Measurements from ENCODE around the gene TLCD2.
"Not testable (repeated sequence)": the region's sequence is repeated elsewhere in the genome, so short reads cannot be mapped to it uniquely, and the experiment has no call there.

TLCD2 gene, protein sequence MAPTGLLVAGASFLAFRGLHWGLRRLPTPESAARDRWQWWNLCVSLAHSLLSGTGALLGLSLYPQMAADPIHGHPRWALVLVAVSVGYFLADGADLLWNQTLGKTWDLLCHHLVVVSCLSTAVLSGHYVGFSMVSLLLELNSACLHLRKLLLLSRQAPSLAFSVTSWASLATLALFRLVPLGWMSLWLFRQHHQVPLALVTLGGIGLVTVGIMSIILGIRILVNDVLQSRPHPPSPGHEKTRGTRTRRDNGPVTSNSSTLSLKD

DNA sequence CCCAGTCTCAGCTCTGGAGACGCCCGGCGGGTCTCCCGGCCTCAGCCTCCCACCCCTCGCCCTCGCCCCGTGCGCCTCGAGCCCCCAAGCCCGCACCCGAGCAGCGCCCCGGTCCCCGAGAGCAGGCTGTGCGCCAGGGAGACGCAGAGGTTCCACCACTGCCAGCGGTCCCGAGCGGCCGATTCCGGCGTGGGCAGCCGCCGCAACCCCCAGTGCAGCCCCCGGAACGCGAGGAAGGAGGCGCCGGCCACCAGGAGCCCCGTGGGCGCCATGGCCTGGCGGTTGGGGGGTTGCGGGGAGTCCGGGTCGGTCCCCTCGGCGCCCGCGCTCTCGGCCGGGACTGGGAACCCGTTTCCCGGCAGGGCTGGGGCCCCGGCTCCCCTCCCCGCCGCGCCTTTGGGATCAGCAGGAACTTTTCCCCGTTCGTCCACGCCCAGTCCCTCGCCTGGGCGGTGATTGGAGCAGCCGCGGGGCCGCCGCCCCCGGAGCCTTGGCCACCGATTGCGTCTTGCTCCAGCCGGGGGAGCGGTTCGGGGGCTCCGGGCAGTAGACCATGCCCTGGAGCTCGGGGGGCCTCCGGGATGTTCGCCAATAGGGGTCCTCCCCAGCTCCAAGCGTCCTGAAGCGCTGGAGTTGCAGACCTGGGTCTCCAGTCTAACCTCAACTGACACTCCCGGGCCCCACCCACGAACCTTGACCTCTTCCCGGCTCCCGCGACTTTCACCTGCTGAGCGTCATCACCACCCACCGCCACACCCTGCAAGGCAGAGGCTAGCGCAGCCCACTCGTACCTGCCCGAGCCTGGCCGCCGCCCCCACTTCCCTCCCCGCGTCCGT lies at the start of gene TLCD2:
Gene TLCD2, minus strand, starts transcription at position 407 of the 836 bp plus-strand sequence. Its CDS starts 135 bp downstream, at position 272.
- no peak for FAIRE-seq

DNA sequence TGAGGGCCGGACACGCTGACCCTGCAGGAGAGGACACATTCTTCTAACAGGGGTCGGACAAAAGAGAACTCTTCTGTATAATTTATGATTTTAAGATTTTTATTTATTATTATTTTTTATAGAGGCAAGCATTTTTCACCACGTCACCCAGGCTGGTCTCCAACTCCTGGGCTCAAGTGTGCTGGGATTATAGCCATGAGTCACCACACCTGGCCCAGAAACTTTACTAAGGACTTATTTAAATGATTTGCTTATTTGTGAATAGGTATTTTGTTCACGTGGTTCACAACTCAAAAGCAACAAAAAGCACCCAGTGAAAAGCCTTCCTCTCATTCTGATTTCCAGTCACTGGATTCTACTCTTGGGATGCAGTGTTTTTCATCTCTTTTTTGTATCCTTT lies 49.4 kb upstream of the TLCD2 start:
- no peak for FAIRE-seq

DNA sequence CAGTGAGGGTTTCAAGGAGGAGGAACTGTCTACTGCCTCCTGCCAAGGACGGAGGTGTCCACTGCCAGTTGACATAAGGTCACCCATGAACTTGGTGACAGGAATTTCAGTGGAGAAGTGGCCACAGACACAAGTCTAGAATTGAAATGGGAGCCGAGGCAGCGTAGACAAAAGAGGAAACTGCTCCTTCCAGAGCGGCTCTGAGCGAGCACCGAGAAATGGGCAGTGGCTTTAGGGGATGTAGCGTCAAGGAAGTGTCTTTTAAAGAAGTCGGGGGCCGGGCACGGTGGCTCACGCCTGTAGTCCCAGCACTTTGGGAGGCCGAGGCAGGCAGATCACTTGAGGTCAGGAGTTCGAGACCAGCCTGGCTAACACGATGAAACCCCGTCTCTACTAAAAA lies 48.6 kb upstream of the TLCD2 start:
- FAIRE-seq: no peak

DNA sequence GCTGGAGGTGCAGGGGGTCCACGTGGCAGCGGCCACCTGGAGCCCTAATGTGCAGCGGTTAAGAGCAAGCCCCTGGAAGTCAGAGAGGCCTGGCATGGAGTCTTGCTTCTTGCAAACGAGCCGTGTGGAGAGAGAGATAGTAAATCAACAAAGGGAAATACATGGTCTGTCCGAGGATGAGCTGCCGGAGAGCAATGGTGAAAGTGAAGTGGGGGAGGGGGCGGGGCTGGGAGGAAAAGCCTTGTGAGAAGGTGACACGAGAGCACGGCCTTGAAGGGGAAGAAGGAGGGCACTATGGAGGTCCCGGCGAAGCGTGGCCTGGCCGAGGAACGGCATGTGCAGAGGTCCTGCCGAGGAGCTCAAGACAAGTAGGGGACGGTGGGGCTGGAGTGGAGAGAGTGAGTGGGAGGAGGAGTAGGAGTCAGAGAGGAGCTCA lies 45.7 kb upstream of the TLCD2 start:
- FAIRE-seq: no peak

DNA sequence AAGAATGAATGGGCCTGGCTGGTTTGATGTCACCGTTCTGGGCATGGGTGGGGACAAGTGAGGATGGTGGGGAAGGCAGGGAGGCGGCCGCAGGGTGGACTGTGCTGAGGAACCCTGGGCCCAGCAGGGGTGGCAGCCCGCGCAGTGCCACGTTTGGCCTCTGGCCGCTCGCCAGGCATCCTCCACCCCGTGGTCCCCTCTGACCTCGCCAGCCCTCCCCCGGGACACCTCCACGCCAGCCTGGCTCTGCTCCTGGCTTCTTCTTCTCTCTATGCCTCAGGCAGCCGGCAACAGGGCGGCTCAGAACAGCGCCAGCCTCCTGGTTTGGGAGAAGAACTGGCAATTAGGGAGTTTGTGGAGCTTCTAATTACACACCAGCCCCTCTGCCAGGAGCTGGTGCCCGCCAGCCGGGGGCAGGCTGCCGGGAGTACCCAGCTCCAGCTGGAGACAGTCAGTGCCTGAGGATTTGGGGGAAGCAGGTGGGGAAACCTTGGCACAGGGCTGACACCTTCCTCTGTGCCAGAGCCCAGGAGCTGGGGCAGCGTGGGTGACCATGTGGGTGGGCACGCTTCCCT lies 45.2 kb upstream of the TLCD2 start:
- no peak for FAIRE-seq

DNA sequence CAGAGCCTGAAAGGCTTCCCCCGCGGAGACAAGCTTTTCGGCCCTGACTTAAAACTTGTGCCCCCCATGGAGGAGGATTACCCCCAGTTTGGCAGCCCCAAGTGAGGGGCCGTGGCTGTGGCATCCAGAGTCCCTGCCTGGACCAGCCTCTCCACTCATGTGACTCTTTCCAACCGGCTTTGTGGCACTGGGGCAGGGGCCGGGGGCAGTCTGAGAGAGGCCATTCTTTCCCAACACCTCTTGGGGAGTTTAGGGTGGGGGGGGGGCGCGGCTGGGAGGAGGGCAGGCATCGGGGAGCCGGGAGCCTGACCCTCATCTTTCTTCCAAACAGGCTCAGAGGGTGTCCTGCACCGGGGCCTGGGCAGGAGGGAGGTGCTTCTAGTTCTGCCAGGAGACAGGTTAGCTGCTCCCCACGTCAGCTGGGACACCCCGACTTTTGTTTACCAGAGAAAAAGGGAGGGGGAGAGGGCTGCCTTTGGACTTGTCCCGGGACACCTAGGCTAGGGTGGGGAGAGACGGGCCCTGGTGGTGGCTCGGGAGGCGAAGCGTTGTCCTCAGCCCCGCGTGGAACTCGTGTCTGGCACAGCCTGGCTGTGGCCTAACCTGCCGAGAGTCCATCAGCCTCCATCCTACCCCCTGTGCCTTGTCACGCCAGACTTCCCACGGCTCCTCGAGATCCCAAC lies 44.4 kb upstream of the TLCD2 start:
- no peak for FAIRE-seq

DNA sequence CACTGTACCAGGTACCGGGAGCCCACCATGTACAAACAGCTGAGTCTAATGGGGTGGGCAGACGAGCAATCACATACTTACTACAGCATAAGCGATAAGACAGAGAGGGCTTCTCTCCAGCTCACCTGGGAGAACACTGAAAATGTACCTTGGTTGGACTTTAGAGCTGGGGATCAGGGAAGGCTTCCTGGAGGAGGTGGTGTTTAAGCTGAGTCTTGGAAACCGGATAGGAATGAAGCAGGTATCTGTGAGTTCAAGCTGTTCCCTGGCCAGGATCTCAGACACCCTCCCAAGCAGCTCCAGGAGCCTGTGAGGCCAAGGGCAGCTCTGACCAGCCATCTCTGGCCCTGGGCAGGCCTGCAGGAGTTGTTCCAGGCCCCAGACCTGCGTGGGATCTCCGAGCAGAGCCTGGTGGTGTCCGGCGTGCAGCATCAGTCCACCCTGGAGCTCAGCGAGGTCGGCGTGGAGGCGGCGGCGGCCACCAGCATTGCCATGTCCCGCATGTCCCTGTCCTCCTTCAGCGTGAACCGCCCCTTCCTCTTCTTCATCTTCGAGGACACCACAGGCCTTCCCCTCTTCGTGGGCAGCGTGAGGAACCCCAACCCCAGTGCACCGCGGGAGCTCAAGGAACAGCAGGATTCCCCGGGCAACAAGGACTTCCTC lies 43.7 kb upstream of the TLCD2 start:
- no peak for FAIRE-seq

DNA sequence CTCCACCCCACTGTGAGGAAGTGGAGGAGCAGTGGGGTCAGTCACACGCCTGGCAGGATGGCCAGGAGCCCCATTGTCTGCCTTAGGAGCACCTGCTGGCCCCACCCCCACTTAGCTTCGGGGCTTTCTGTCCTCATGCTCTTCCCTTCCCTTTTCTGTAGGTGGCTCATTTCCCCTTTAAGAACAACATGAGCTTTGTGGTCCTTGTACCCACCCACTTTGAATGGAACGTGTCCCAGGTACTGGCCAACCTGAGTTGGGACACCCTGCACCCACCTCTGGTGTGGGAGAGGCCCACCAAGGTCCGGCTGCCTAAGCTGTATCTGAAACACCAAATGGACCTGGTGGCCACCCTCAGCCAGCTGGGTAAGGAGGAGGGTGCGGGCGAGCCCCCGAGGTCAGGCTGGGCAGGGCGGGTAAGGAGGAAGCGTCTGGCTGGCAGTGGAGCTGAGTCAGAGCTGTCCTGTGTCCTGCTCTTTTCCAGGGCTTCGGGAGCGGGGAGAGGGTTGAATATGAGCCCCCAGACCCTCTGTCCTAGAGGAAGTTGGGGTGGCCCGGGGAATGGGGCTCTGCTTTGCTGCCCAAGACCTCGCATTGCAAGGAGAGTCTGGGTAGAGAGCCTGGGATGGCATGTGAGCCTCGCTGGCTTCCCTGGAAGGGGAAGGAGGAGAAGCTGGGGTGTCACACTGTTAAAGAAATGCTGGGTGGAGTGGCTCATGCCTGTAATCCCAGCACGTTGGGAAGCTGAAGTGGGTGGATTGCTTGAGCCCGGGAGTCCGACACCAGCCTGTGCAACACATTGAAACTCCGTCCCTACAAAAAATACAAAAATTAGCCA lies 42.5 kb upstream of the TLCD2 start:
- no peak for FAIRE-seq

DNA sequence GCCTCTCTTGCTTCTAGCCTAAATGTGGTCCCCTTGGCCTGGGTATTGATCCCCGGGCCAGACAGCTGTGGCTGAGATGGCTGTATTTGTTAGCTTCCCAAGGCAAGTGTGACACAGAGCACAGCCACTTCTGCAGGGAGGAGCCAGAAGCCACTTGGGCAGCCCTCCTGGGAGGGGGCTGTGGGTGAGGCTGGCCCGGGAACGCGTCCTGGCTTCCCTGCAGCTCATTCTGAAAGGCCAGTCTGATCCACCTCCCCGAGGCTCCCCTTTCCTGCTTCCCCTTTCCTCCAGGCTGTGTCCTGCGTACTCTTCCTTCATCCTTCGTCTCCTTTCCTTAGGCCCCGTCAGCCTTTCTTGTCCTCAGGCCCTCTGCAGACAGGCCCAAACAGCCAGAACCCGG lies 40.5 kb upstream of the TLCD2 start:
- no peak for FAIRE-seq

DNA sequence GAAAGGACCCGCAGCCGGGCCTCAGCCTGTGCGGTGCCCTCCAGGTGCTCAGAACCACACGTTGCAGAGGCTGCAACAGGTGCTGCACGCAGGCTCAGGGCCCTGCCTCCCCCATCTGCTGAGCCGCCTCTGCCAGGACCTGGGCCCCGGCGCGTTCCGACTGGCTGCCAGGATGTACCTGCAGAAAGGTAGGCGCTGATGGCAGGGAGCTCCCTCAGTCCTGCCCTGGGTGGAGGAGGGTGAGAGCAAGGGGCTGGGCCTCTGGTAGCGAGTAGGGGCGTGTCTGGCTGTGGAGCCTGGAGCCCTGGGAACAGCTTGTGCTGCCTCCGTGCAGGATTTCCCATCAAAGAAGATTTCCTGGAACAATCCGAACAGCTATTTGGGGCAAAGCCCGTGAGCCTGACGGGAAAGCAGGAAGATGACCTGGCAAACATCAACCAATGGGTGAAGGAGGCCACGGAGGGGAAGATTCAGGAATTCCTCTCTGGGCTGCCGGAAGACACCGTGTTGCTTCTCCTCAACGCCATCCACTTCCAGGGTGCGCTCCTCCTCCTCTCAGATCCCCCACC lies 36.9 kb upstream of the TLCD2 start:
- no peak for FAIRE-seq

DNA sequence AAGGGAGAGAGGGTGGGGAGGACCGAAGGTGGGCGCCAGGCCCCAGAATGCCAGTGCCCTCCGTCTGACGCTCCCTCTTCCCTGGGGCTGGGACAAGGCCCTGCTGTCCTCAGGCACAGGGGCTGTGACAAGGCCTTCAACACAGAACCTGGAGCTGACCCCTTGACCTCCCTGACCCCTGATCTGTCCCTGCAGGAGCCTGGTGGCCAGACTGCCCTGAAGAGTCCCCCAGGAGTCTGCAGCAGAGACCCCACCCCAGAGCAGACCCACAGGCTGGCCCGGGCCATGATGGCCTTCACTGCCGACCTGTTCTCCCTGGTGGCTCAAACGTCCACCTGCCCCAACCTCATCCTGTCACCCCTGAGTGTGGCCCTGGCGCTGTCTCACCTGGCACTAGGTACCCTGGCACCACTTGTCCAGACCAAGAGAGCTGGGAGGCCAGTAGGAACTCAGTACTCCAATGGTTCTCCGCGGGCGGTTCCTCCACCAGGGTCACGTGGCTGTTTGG lies 35.4 kb upstream of the TLCD2 start:
- no peak for FAIRE-seq

DNA sequence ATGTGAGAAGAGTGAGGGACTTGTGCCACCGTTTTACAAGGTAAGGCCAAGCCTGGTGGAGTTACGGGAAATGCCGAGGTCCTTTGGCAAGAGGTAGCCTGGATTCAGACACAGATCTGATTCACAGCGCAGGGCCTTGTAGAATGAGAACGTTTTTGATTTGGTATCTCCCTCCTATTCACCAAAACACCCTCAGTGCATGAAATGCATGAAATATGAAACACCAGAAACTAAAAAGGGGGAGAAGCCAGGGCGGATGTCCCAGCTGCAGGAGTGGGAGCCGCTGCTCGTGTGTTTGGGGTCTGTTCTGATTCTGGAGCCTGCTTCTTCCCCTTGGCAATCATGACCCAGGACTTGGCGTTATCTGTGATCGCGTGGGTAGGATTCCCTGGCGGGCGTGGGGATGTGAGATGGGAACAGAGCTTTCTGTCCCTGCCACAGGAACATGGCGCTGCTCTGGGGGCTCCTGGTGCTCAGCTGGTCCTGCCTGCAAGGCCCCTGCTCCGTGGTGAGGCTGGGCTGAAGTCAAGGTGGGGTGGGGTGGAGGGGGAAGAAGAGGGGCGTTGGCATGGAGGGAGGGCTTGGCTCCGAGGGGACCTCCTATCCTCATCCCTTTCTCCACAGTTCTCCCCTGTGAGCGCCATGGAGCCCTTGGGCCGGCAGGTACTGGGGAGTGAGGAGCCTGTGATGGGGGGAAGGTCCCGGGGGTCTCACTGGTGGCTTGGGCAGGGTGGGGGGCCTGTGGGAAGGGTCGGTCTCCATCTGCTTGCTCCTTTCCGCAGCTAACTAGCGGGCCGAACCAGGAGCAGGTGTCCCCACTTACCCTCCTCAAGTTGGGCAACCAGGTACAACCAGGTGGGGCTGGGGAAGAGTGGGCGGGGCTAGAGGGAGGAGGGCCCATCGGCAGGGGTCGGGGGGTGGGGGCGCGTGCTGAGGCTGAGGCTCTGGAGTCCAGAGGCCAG lies 34.7 kb upstream of the TLCD2 start:
- FAIRE-seq: no peak

DNA sequence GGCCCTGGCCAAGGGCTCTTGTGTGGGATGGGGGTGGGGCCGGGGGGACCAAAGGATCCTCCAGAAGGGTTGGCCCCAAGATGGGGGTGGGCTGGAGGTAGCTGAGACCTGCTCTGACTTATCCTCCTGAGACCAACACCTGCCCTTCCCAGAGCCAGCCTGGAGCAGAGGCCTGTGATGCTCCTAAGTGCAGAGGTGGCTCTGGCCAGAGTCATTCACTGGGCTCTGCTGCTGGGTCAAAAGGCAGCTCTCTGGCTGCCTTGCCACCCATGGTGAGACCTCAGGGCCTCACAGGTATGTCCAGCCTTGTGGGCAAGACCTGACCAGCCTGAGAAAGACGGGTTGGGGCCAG lies 32.9 kb upstream of the TLCD2 start:
- no peak for FAIRE-seq

DNA sequence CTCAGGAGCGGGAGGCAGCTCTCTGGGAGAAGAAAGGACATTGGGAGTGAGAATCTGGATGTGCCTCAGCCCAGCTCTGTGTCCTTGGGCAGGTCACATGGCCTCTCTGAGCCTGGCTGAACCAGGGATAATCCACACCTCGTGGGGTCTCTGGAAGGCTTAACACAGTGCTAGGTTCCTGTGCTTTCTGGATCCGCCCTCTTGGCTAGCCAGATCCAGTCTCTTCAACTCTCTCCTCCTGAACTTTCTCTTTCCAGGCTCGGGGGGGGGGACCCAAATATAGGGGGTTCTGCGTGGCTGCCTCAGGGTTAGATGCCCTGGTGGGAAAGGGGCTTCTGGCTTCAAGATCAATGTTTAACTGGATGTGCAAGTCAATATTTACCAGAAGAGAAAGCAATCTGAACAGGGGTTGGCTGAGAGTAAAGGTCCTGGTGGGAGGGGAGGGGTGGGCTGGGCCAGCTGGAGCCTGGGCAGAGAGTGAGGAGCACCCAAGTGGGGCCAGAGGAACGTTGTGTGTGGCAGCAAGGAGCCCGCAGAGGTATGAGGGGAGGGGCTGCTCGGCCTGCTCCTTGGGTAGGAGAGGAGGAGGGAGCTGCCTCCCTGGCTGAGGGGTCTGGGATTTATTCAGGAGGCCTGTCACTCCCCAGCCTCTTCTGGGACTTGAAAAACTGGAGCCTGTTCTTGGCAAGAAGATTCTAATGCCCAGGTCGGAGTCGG lies 32.4 kb upstream of the TLCD2 start, which contains the start of gene SERPINF2:
Gene SERPINF2, plus strand, starts transcription at position 501 of the 717 bp plus-strand sequence. CDS start 2,125 bp downstream, outside the sequence.
- FAIRE-seq: no peak

DNA sequence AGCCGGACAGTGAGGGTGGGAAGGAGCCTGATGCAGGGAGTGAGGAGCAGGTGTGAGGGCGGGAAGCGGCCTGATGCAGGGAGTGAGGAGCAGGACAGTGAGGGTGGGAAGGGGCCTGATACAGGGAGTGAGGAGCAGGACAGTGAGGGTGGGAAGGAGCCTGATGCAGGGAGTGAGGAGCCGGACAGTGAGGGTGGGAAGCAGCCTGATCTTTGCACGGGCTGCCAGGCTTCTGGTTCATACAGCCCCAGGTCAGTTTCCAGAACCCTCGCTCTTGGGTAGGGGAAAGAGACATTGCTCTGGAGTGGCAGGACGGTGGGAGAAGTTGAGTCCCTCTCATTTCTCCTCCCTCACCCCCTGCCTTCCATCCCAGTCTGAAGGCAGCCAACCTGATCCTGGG lies 31.7 kb upstream of the TLCD2 start:
- FAIRE-seq: not testable (repeated sequence)

DNA sequence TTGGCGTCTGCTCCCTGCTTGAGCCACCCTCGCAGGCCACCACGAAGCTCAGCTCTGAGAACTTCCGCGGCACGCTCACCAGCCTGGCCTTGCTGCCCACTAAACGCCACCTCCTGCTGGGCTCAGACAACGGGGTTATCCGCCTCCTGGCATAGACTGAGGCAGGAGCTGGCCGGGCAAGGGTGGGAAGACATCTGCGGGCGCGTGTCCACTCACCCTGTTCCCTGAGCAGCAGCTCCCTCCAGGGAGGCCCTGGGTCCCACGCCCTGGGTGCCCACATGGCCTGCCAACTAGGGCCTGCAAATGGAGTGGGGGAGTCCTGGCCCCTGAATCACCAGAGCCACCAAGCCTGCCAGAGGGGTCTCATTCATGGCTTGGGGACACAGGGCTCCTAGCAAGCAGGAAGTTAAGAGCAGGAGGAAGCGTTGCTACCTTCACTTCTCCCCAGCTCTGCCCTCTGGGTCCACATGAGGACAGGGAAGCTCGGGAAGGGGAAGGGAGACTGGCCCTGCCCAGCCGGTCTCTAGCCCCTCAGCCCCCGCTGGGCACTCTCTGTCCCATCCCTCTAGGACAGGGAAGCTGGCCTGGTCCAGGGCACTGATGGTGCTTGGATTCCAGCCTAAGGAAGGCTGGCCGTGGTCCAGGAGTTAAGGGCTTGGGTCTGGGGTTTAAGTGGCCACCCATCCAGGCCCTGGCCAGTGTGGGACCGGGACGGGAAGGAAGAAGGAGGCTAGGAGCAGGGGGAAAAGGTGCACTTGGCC lies 27.5 kb upstream of the TLCD2 start:
- FAIRE-seq: no peak

DNA sequence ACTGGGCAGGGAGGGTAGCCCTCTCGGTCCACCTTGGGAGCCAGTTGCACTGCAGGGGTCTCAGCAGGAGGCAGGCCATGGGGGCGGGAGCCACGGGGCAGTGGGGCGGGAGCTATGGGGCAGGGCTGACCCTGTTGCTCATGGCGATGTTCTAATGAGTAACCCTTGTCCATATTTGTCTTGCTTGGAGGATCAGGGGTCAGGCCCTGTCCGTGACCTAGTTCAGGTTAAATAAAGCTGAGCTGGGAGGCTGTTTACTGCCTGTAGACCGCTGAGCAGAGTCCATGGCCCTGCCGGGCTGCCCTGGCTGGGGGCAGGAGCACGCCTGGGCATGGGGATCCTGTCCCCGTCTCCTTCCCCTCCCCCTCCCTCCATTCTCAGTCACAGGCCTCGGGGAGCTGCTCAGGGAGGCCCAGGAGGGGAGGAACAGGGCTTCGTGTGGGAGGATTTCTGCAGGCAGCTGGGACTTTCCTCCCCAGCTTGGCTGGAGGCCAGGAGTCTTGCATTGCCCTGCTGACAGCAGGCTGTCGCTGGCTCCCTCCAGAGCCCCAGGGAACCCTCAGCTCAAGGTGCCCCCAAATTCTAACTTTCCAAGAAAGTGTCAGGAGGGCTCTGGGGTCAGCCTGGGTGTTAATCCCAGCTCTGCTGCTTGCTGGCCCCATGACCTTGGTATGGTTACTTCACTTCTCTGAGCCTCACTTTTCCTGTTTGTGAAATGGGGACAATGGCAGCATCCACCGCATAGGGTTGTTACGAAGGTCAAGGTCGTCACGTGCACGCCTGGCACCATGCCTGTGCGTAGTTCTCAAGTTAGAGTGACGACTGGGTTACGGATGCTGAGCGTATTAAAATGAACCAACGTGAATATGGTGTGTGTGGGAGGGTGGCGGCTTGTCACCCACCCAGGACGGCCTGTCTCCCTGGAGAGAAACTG lies 26.4 kb upstream of the TLCD2 start:
- FAIRE-seq: no peak

Measured in colon (tissue), 2 donors.